NOMO-1 treated with DMSO at 0.1 percent for 48 hours (cell line): Measurements from ENCODE around the gene ST6GALNAC1.
"Not testable (repeated sequence)": the region's sequence is repeated elsewhere in the genome, so short reads cannot be mapped to it uniquely, and the experiment has no call there.

ENCODE experiments used
- DNase-seq: peaks from one replicate; lab custom pipeline; 2025; ENCODE audit not compliant: unreplicated experiment; lab: John Stamatoyannopoulos, UW

Gene ST6GALNAC1

GRCh38 chr17:76612977-76613851, 30.3 kb downstream of the ST6GALNAC1 start:
- no peak for DNase-seq

GRCh38 chr17:76612465-76612864, 31.1 kb downstream of the ST6GALNAC1 start:
- DNase-seq, result no peak

- no peak for DNase-seq
Observed at GRCh38 chr17:76611758-76612157, 31.8 kb downstream of the ST6GALNAC1 start.

- DNase-seq, result peak; percentile 32
Observed at GRCh38 chr17:76611080-76611749, 32.3 kb downstream of the ST6GALNAC1 start.

GRCh38 chr17:76606685-76607084, 36.9 kb downstream of the ST6GALNAC1 start:
- not testable (repeated sequence) for DNase-seq

GRCh38 chr17:76601065-76601464, 42.5 kb downstream of the ST6GALNAC1 start:
- DNase-seq, result no peak

- peak; percentile 68 for DNase-seq
Observed at GRCh38 chr17:76599694-76600460, 43.7 kb downstream of the ST6GALNAC1 start.

- peak; percentile 84 for DNase-seq
Observed at GRCh38 chr17:76598004-76598439, 45.5 kb downstream of the ST6GALNAC1 start.

- no peak for DNase-seq
Observed at GRCh38 chr17:76597156-76598003, 46.2 kb downstream of the ST6GALNAC1 start.

- no peak for DNase-seq
Observed at GRCh38 chr17:76594690-76595089, 48.9 kb downstream of the ST6GALNAC1 start.

GRCh38 chr17:76593959-76594358, 49.6 kb downstream of the ST6GALNAC1 start:
- DNase-seq, result no peak

GRCh38 chr17:76593384-76593826, 50.2 kb downstream of the ST6GALNAC1 start:
- DNase-seq, result no peak

- DNase-seq, result no peak
Observed at GRCh38 chr17:76588182-76588581, 55.4 kb downstream of the ST6GALNAC1 start.

- no peak for DNase-seq
Observed at GRCh38 chr17:76586741-76587487, 56.6 kb downstream of the ST6GALNAC1 start.

GRCh38 chr17:76585649-76586593, 57.6 kb downstream of the ST6GALNAC1 start, which contains the start of gene ST6GALNAC2:
TSS of gene ST6GALNAC2 (minus strand) at chr17:76585860. CDS start at chr17:76585808, 52 bp downstream.
- peak; percentile 67 for DNase-seq

- DNase-seq, result no peak
Observed at GRCh38 chr17:76585033-76585648, 58.4 kb downstream of the ST6GALNAC1 start.

- DNase-seq, result no peak
Observed at GRCh38 chr17:76584427-76585032, 59.0 kb downstream of the ST6GALNAC1 start.

- no peak for DNase-seq
Observed at GRCh38 chr17:76582660-76583059, 60.9 kb downstream of the ST6GALNAC1 start.
